ENCODE measurements around the gene THOC3.
"Not testable (repeated sequence)": the region's sequence is repeated elsewhere in the genome, so short reads cannot be mapped to it uniquely, and the experiment has no call there.

Gene THOC3

DNA sequence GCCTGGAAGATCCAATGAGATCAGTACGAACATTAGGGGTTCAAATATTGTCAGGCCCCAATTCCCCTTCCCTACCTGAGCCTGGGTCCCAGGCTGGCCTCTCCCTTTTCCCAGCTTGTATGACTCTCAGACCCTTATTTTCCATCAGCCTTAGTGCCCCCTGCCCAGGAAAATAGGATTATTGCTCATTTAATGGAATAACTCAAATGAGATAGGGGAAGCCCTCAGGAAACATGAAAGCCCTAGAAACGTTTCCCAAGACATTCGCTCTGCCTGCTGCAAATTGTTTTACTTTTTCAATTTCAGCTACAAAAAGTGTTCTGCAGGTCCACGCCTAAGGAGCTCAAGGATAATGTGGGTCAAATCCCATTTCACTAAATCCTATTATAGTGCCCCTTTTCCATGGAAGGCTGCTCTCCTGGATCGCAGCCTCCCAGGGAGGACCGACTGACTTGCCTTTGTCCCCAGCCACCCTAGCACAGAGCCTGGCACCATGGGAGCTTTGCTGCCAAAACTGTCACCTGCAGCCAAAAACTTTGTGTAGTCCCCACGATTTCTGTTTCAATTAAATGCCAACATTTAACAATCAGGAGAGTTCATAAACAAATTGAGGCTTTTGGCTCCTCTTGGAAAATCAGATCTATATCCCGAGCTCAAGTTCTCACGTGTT, 46.9 kb downstream of the THOC3 start:
- H3K9ac ChIP-seq, result no peak overlapping the region
- H3K4me1 ChIP-seq (ENCODE audit: low read depth, poor library complexity, severe bottlenecking), result no peaks in the 10 kb centered on the region
- no peak overlapping the region for H3K4me2 ChIP-seq
- H3K79me2 ChIP-seq (ENCODE audit: insufficient read depth, low read depth), result no peaks in the 10 kb centered on the region
- no peak for TF ChIP-seq CTCF (conservative IDR thresholded peaks at IDR 0.05; ENCODE audit: low read depth, low read length)
- no peak overlapping the region for H3K4me3 ChIP-seq (IDR thresholded peaks at IDR 0.05; ENCODE audit: insufficient read depth, low read depth, low read length)
- H4K20me1 ChIP-seq (ENCODE audit: insufficient read depth), result no peaks in the 10 kb centered on the region
- H3K36me3 ChIP-seq (ENCODE audit: insufficient read depth), result no peaks in the 10 kb centered on the region
- H2AFZ ChIP-seq (ENCODE audit: low read depth), result no peak overlapping the region
- no peaks in the 10 kb centered on the region for H3K27me3 ChIP-seq (ENCODE audit: insufficient read depth, low read depth)
- H3K27ac ChIP-seq, result no peak overlapping the region

DNA sequence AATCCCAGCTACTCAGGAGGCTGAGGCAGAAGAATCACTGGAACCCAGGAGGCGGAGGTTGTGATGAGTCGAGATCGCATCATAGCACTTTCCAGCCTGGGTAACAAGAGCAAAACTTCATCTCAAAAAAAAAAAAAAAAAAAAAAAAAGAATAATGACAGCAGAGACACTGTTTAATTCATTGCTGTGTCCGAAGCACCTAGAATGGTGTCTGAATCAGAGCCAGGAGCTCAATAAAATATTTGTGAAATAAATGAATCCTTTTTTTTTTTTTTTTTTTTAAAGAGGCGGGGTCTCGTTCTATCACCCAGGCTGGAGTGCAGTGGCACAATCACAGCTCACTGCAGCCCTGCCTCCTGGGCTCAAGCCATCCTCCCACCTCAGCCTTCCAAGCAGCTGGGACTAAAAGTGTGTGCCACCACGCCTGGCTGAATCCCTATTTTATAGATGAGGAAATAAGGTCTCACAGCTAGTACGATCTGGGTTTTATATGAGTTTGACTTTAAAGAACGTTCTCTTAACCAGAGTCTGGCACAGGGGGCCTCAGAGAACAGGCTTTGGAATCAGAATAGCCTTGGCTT, 47.8 kb downstream of the THOC3 start:
- Histone ChIP-seq H3K79me2 (ENCODE audit: insufficient read depth, low read depth) (no peaks in the 10 kb centered on the region), H2AFZ (ENCODE audit: low read depth) (no peak overlapping the region), H4K20me1 (ENCODE audit: insufficient read depth) (no peaks in the 10 kb centered on the region), H3K27ac (no peak overlapping the region), H3K4me3 (IDR thresholded peaks at IDR 0.05; ENCODE audit: insufficient read depth, low read depth, low read length) (no peak overlapping the region), H3K9ac (no peak overlapping the region), H3K27me3 (ENCODE audit: insufficient read depth, low read depth) (no peaks in the 10 kb centered on the region), H3K36me3 (ENCODE audit: insufficient read depth) (no peaks in the 10 kb centered on the region), H3K4me1 (ENCODE audit: low read depth, poor library complexity, severe bottlenecking) (no peaks in the 10 kb centered on the region), H3K4me2 (no peak overlapping the region)
- TF ChIP-seq CTCF (conservative IDR thresholded peaks at IDR 0.05; ENCODE audit: low read depth, low read length), result no peak

GRCh38 chr5:175915066-175916037, 52.8 kb downstream of the THOC3 start:
- H3K4me2 ChIP-seq; H3K79me2 ChIP-seq (ENCODE audit: insufficient read depth, low read depth); H3K27ac ChIP-seq; H3K4me3 ChIP-seq (IDR thresholded peaks at IDR 0.05; ENCODE audit: insufficient read depth, low read depth, low read length); H4K20me1 ChIP-seq (ENCODE audit: insufficient read depth); H3K4me1 ChIP-seq (ENCODE audit: low read depth, poor library complexity, severe bottlenecking); H2AFZ ChIP-seq (ENCODE audit: low read depth); H3K9ac ChIP-seq; H3K27me3 ChIP-seq (ENCODE audit: insufficient read depth, low read depth); H3K36me3 ChIP-seq (ENCODE audit: insufficient read depth): not testable (repeated sequence)

- not testable (repeated sequence) for H3K27me3 ChIP-seq (ENCODE audit: insufficient read depth, low read depth); H3K36me3 ChIP-seq (ENCODE audit: insufficient read depth); H2AFZ ChIP-seq (ENCODE audit: low read depth); H3K4me2 ChIP-seq; H4K20me1 ChIP-seq (ENCODE audit: insufficient read depth); H3K4me3 ChIP-seq (IDR thresholded peaks at IDR 0.05; ENCODE audit: insufficient read depth, low read depth, low read length); H3K27ac ChIP-seq; H3K79me2 ChIP-seq (ENCODE audit: insufficient read depth, low read depth); H3K4me1 ChIP-seq (ENCODE audit: low read depth, poor library complexity, severe bottlenecking); H3K9ac ChIP-seq
These were observed 54.1 kb downstream of the THOC3 start for GRCh38 chr5:175913835-175914672.

- H3K36me3 ChIP-seq (ENCODE audit: insufficient read depth); H3K27ac ChIP-seq; H3K4me2 ChIP-seq; H3K4me1 ChIP-seq (ENCODE audit: low read depth, poor library complexity, severe bottlenecking); H3K9ac ChIP-seq; H3K27me3 ChIP-seq (ENCODE audit: insufficient read depth, low read depth); H4K20me1 ChIP-seq (ENCODE audit: insufficient read depth); H3K4me3 ChIP-seq (IDR thresholded peaks at IDR 0.05; ENCODE audit: insufficient read depth, low read depth, low read length); H2AFZ ChIP-seq (ENCODE audit: low read depth); H3K79me2 ChIP-seq (ENCODE audit: insufficient read depth, low read depth): not testable (repeated sequence)
These were observed 58.0 kb downstream of the THOC3 start for GRCh38 chr5:175910072-175910471.
